Activated CD8-positive, alpha-beta memory T cell treated with anti-CD3 and anti-CD28 coated beads, Interleukin-2, amount 50 U/mL, for 1 hour (primary cell): ENCODE results near the gene NHLRC3.
A peak's percentile ranks its signal among the peaks of the same experiment; 100 is the strongest.
"Not testable (repeated sequence)": the region's sequence is repeated elsewhere in the genome, so short reads cannot be mapped to it uniquely, and the experiment has no call there.

Experiments
- DNase-seq: peaks from one replicate; pipeline ENCODE4 v3.0.0-alpha.2; 2020; ENCODE audit errors: extremely low read depth

Gene NHLRC3

GRCh38 chr13:39037880-39038568, at the start of gene NHLRC3, which contains the start of gene PROSER1:
Gene NHLRC3 (plus strand): TSS chr13:39038456. CDS start chr13:39038640, 184 bp downstream.
Gene PROSER1 (minus strand): TSS chr13:39038089. CDS start chr13:39037242, 847 bp downstream.
- DNase-seq, result peak; percentile 81

GRCh38 chr13:38990693-38991092, 47.6 kb upstream of the NHLRC3 start, which contains the start of gene STOML3:
Gene STOML3 (minus strand): TSS chr13:38990831. CDS start chr13:38990721, 110 bp downstream.
- DNase-seq, result no peak

GRCh38 chr13:38993381-38993780, 44.9 kb upstream of the NHLRC3 start:
- no peak for DNase-seq

- DNase-seq, result no peak
Observed at GRCh38 chr13:38998739-38999138, 39.5 kb upstream of the NHLRC3 start.

GRCh38 chr13:39006371-39007111, 31.7 kb upstream of the NHLRC3 start:
- DNase-seq, result not testable (repeated sequence)

- no peak for DNase-seq
Observed at GRCh38 chr13:39012608-39013007, 25.6 kb upstream of the NHLRC3 start.

GRCh38 chr13:39013462-39013861, 24.8 kb upstream of the NHLRC3 start:
- no peak for DNase-seq

GRCh38 chr13:39016087-39016486, 22.2 kb upstream of the NHLRC3 start:
- DNase-seq, result no peak

- DNase-seq, result no peak
Observed at GRCh38 chr13:39016787-39017186, 21.5 kb upstream of the NHLRC3 start.

- no peak for DNase-seq
Observed at GRCh38 chr13:39020853-39021462, 17.3 kb upstream of the NHLRC3 start.

GRCh38 chr13:39023316-39023715, 14.9 kb upstream of the NHLRC3 start:
- DNase-seq, result no peak

GRCh38 chr13:39023761-39024160, 14.5 kb upstream of the NHLRC3 start:
- no peak for DNase-seq

GRCh38 chr13:39025433-39025839, 12.8 kb upstream of the NHLRC3 start:
- no peak for DNase-seq

- DNase-seq, result no peak
Observed at GRCh38 chr13:39032150-39032549, 6.1 kb upstream of the NHLRC3 start.

- DNase-seq, result no peak
Observed at GRCh38 chr13:39034085-39034484, 4.2 kb upstream of the NHLRC3 start.

- DNase-seq, result no peak
Observed at GRCh38 chr13:39035204-39035603, 3.1 kb upstream of the NHLRC3 start.

- DNase-seq, result no peak
Observed at GRCh38 chr13:39035799-39036198, 2.5 kb upstream of the NHLRC3 start.

GRCh38 chr13:39036212-39036611, 2.0 kb upstream of the NHLRC3 start:
- no peak for DNase-seq

- no peak for DNase-seq
Observed at GRCh38 chr13:39037410-39037879, 811 bp upstream of the NHLRC3 start.

GRCh38 chr13:39038569-39039030, 344 bp downstream of the NHLRC3 start:
- peak; percentile 10 for DNase-seq

GRCh38 chr13:39039041-39039440, 785 bp downstream of the NHLRC3 start:
- no peak for DNase-seq

- DNase-seq, result no peak
Observed at GRCh38 chr13:39040206-39040605, 1.9 kb downstream of the NHLRC3 start.
